ENCODE data around the gene COG2.

- TF ChIP-seq CTCF (conservative IDR thresholded peaks at IDR 0.05; ENCODE audit: low read depth, low read length) (no peak), EZH2 (IDR thresholded peaks at IDR 0.05; ENCODE audit: low read length, unreplicated experiment) (no peak)
Observed at GRCh38 chr1:230648114-230648513, 5.8 kb downstream of the COG2 start.
